CD4-positive, alpha-beta T cell treated with Interleukin-21 for 1 hour (primary cell): ENCODE data around the gene RNASEL.

ENCODE experiments used
- DNase-seq: peaks from one replicate; pipeline ENCODE4 v3.0.0-alpha.2; 2020

RNASEL gene

DNA sequence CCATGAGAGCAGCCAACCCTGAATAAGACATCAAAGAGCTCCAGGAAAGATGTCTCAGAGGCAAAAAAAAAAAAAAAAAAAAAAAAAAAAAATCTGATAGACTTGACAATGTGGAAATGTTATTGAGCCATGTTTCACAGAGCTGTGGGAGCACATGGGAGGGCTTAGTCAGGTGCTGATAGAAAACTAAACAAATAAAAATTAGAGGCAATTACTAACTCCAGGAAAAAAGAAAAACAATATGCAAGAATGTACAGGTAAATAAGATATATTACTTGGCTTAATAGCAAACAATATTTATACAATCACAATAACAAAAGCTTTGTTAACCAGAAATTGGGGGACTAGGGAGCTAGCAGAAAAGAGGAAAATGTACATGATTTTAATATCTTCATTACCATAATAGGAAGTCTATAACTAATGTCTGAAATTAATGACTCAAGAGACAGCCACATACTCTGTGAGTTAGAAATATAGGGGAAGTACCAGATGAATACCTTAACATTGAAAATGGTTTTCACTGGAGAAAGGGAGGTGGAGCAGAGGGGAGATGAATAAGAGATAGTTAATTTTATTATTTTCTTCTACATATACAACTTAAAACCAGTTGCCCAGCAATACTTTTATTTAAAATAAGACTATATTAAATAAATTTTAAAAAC lies 32.0 kb upstream of the RNASEL start:
- DNase-seq = no peak

- no peak for DNase-seq
Measured at GRCh38 chr1:182617734-182618351, 28.8 kb upstream of the RNASEL start.

DNA sequence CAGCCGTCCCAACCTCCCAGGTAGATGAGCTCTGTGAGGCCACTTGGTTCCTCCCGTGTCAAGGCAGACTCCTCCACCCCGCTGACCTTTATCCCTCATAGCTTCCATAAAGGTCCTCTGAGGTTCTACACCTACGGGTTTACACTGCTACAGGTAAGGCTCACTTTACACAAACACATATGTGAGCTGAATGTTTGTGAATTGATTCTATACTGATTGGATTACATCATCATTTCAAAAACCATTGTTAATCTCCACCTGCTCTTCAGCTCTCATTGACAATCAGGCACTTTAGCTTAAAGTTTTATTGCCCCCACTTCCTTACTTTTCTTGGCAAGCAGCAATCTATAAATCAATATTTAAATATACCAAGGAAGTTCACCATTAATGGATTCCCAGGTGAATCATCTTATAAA lies 28.0 kb upstream of the RNASEL start:
- no peak for DNase-seq

GRCh38 chr1:182616130-182617013 lies 27.3 kb upstream of the RNASEL start:
- DNase-seq = peak; percentile 91

- no peak for DNase-seq
Measured at GRCh38 chr1:182615468-182616129, 26.5 kb upstream of the RNASEL start.

GRCh38 chr1:182614796-182615454 lies 25.9 kb upstream of the RNASEL start:
- DNase-seq = peak; percentile 54

- no peak for DNase-seq
Measured at GRCh38 chr1:182611787-182612186, 22.7 kb upstream of the RNASEL start.

- DNase-seq = no peak
Measured at GRCh38 chr1:182611326-182611725, 22.3 kb upstream of the RNASEL start.

GRCh38 chr1:182610606-182611194 lies 21.6 kb upstream of the RNASEL start:
- no peak for DNase-seq

GRCh38 chr1:182608845-182609610 lies 20.0 kb upstream of the RNASEL start:
- no peak for DNase-seq

DNA sequence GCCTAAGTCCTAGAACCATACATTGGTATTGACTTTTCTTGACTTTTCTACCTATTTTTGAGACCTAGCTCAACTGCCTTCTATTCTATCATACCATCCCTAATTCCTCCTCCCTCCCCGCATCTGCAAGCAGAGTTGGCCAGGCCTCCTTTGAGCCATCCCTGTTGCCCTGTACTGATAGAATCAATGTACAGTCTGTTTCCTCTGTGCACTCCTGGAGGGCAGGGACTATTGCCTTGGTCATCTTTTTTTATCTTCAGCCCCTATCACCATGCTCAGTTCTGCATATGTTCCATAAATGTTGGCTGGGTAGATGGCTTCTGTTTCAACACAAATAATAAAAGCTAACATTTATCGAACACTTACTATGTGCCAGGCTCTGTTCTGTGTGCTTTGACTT lies 19.2 kb upstream of the RNASEL start:
- DNase-seq = no peak

DNA sequence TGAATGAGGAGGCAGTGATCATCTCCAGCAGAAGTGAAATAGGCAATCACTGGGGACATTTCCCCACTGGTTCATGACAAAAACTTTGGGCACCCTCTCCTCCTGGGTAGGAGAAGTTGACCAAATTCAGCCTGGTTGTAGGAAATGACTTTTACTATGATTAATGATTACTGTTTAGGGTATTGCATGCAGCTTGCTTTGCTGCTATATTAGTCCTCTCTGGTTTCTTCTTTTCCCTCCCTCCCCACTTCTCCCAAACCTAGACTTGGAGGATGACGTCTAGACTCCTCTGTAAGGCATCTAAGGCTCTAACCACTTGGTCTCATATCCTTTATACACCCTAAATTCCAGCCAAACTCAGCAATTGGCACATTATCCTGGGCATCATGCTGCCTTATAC lies 18.5 kb upstream of the RNASEL start:
- no peak for DNase-seq

DNA sequence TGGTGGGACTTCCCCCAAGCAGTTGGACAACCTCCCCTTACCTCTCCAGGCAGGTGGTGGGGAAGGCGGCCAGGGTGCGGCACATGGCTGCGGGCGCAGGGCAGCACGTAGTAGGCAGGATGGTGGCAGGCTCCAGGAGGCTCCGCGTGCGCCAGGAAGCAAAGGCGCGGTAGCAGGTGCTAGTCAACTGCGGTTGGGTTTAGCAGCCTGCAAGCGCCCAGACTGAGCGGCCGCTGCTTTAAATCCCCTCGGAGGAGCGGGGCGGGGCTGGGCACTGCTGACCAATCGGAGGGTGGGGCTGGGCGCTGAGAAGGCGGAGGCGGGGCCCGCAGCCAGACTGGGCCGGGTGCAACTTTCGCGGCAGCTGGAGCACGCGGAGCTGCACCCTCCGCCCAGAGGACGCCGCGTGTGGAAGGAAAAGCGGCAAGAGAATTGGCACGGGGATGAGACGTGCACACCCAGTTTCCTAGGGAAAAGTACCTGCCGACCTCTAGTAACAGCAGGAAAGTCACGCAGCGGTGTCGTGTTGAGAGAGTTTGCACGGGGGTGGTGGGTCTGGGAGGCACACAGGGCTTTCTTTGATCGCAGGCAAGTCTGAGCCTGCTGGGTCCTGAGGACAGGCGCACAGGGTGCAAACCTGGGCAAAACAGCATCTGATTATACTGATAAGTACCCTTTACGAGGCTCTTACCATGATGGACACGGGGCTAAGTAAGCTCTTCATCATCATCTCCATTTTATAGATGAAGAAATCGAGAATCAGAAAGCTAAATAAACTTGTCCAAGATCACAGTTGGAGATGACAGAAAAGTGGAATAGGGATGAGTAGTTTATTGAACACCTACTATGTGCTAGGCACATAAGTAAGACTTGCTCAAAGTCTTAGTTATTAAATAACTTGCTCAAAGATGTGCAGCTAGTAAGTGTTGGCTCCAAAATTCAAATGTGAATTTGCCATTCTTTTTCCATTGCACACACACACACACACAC lies 15.4 kb upstream of the RNASEL start, which contains the start of gene RGS16:
RGS16 (minus strand) TSS at position 215 of the 990 bp plus-strand sequence; CDS start at position 85, 130 bp downstream.
- peak; percentile 92 for DNase-seq

GRCh38 chr1:182603646-182604174 lies 14.7 kb upstream of the RNASEL start:
- no peak for DNase-seq

DNA sequence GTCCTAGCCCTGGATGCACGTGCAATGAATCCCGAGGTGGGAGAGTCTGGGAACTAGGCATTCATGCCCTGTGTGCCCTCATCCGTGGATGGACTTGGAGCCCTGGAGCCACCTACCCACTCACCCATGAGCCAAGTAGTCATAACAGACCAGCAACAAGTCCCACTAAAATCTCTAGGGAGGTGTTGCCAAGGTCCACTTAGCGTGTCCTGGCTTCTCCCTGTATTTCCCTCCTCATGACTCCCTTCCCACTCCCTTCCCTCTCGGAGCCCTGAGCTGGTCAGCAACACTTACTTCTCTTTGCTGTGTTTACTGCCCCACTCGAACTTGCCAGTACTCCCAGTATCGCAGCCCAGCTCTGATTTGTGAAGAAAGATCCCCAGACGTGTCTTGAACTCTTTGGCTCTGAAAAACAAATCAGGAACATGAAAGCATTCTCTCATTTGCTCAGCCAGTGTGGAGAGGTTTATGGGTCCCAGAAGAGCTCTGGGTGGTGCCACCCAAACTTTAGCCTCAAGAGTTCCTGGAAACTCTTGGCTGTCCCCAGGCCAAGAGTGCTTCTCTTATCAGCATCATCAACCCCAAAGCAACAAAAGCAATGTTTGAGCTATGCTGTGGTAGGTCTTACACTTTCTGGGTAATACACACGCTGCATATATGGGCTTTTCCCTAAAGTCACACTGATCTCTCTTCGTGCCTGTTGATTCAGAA lies 14.0 kb upstream of the RNASEL start:
- DNase-seq = peak; percentile 59

DNA sequence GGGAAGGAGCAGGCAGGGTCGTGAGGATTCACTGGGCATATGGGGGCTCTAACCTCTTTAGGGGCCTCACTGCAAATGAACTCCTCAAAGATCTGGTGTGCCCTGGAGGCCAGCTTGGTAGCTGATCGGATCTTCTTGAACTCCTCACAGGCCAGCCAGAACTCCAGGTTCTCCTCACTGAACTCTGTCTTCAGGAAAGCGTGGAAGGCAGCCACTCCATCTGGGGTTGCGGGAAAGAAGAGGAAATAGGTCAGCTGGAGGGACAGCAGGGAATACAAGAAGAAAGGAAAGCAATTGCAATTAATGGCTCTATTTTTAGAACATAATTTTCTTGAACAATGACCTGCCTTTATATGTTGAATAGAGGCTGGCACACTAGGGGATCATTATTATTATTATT lies 12.9 kb upstream of the RNASEL start:
- DNase-seq = no peak

DNA sequence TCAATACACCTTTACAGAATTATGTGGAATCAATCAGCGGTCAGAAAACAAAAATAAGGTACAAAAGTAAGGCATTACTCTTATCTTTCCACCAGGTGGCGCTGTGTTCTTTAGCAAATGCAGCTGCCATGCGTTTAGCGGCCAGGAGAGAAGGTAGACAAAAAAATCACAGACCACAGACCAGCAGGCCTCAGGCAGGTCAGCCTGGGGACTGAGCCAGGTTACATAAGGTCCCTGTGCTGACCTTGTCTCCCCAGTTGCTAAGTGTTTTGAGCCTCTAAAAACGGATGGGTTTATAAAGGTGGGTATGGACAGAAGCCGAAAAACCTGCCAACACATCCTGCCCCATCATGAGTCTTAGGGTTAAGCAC lies 12.3 kb upstream of the RNASEL start:
- peak; percentile 81 for DNase-seq

GRCh38 chr1:182600745-182601415 lies 11.8 kb upstream of the RNASEL start:
- DNase-seq = no peak
